H1 (cell line): ENCODE data around the gene FAT1. TPM values are rescaled to one million over a fixed set of nuclear protein-coding genes. Genes with fewer than 3 reads are reported as not detected.

Experiments
- ASH2L ChIP-seq: fragments of 200-600, 300-600 bp; sonication (generic); IDR thresholded peaks from one replicate; pipeline ENCODE4 v1.7.1; 2017; ENCODE audit warnings: low read length
- CHD7 ChIP-seq: fragments of 300-600 bp; sonication (generic); IDR thresholded peaks from 2 replicates; pipeline ENCODE4 v1.7.1; 2012; ENCODE audit warnings: low read length, moderate library complexity, mild to moderate bottlenecking, inconsistent platforms; ENCODE audit not compliant: insufficient replicate concordance
- CTBP2 ChIP-seq: IDR thresholded peaks from 2 replicates; pipeline ENCODE4 v1.7.0; 2011; ENCODE audit warnings: borderline replicate concordance, mild to moderate bottlenecking, moderate library complexity, mixed read lengths, low read length; ENCODE audit not compliant: insufficient read depth, insufficient read length
- JUND ChIP-seq: IDR thresholded peaks from 2 replicates; pipeline ENCODE4 v1.6.1; 2011; ENCODE audit warnings: mild to moderate bottlenecking, improper control_type of control experiment, low read length
- KDM1A ChIP-seq: fragments of 200-600, 300-600 bp; sonication (generic); IDR thresholded peaks from 2 replicates; pipeline ENCODE4 v1.7.1; 2016; ENCODE audit warnings: mild to moderate bottlenecking, low read length, borderline replicate concordance
- NANOG ChIP-seq: IDR thresholded peaks from 2 replicates; pipeline ENCODE4 v1.6.1; 2011; ENCODE audit warnings: low read length, low read depth, mild to moderate bottlenecking, inconsistent platforms; ENCODE audit not compliant: insufficient read depth, poor library complexity, severe bottlenecking
- RXRA ChIP-seq: IDR thresholded peaks from 2 replicates; pipeline ENCODE4 v1.6.1; 2011; ENCODE audit warnings: low read depth, mild to moderate bottlenecking, low read length, moderate library complexity; ENCODE audit not compliant: insufficient read depth
- SRF ChIP-seq: IDR thresholded peaks from 2 replicates; pipeline ENCODE4 v1.6.1; 2011; ENCODE audit warnings: mild to moderate bottlenecking, low read depth, low read length, moderate library complexity
- ZNF274 ChIP-seq: IDR thresholded peaks from 2 replicates; pipeline ENCODE4 v1.7.0; 2012; ENCODE audit warnings: low read length, borderline replicate concordance; ENCODE audit errors: extremely low read depth
- polyA plus RNA-seq, 7 experiments: library from polyadenylated mRNA; depleted of rRNA in 3 of 7; stranded (reverse) in 5 of 7; unstranded in 2 of 7; fragments of >200 nt in 5 of 7; fragments of 200-250 nt in 2 of 7; gene quantifications; 1 replicate in 5 of 7; 2 replicates in 1 of 7; 4 replicates in 1 of 7; pipeline versions ENCODE4 v1.2.1 to v1.2.3, GENCODE V29; 2011 to 2013; ENCODE audit warnings: missing spikeins in 2 of 7, mixed read lengths in 2 of 7
- total RNA-seq: library from RNA; stranded (reverse); fragmentation: NEBNext Ultra II Directional; extraction: Animal tissue kit (Norgen Biotek cat#: 25700); gene quantifications from 2 replicates; pipeline ENCODE4 v1.2.1, GENCODE V29; 2021

FAT1 gene
- total and polyA plus RNA-seq, 2 of the 8 experiments (the other 6 are each of a cell fraction or from before 2014, with no cell fraction given): 94.4 to 137 TPM

- no peak for TF ChIP-seq RXRA
- TF ChIP-seq CTBP2: no peak
- TF ChIP-seq NANOG: no peak
- TF ChIP-seq ASH2L: no peak
- TF ChIP-seq JUND: no peak
- no peak for TF ChIP-seq CHD7
- no peak for TF ChIP-seq ZNF274
- no peak for TF ChIP-seq SRF
- TF ChIP-seq KDM1A: no peak
These were observed 95.5 kb downstream of the FAT1 start (continued) for GRCh38 chr4:186628058-186628711.
